Neural cell (in vitro differentiated cells): Measurements from ENCODE around the gene ANKRD33B.

Source experiments
- EP300 ChIP-seq: fragments of 450-650 bp; conservative IDR thresholded peaks from 2 replicates; pipeline ENCODE4 v1.6.1; 2014; ENCODE audit warnings: antibody characterized with exemption, mild to moderate bottlenecking, moderate library complexity; ENCODE audit not compliant: poor library complexity, severe bottlenecking
- EZH2 ChIP-seq: fragments of 200-600, 300-800 bp; shearing (Covaris generic), sonication (generic); IDR thresholded peaks from 2 replicates; pipeline ENCODE4 v1.6.1; 2014; ENCODE audit warnings: antibody characterized with exemption, low read length, borderline replicate concordance, mild to moderate bottlenecking; ENCODE audit not compliant: insufficient read depth, poor library complexity, severe bottlenecking
- POLR2AphosphoS5 ChIP-seq: IDR thresholded peaks from 2 replicates; pipeline ENCODE4 v1.6.1; 2012
- RAD21 ChIP-seq: fragments of 450-650 bp; conservative IDR thresholded peaks from 2 replicates; pipeline ENCODE4 v1.6.1; 2014; ENCODE audit warnings: antibody characterized with exemption, mild to moderate bottlenecking, moderate library complexity
- TF ChIP-seq, protein P1 (sequence below): IDR thresholded peaks from 2 replicates; pipeline ENCODE4 v1.6.1; 2012; ENCODE audit warnings: borderline replicate concordance
- TF ChIP-seq, protein P2 (sequence below): fragments of 450-650 bp; IDR thresholded peaks from 2 replicates; pipeline ENCODE4 v1.5.1; 2014; ENCODE audit warnings: antibody characterized with exemption, mild to moderate bottlenecking, moderate library complexity; ENCODE audit not compliant: poor library complexity, severe bottlenecking

GRCh38 chr5:10552183-10553143 lies 11.4 kb upstream of the ANKRD33B start:
- TF ChIP-seq, protein P1, sequence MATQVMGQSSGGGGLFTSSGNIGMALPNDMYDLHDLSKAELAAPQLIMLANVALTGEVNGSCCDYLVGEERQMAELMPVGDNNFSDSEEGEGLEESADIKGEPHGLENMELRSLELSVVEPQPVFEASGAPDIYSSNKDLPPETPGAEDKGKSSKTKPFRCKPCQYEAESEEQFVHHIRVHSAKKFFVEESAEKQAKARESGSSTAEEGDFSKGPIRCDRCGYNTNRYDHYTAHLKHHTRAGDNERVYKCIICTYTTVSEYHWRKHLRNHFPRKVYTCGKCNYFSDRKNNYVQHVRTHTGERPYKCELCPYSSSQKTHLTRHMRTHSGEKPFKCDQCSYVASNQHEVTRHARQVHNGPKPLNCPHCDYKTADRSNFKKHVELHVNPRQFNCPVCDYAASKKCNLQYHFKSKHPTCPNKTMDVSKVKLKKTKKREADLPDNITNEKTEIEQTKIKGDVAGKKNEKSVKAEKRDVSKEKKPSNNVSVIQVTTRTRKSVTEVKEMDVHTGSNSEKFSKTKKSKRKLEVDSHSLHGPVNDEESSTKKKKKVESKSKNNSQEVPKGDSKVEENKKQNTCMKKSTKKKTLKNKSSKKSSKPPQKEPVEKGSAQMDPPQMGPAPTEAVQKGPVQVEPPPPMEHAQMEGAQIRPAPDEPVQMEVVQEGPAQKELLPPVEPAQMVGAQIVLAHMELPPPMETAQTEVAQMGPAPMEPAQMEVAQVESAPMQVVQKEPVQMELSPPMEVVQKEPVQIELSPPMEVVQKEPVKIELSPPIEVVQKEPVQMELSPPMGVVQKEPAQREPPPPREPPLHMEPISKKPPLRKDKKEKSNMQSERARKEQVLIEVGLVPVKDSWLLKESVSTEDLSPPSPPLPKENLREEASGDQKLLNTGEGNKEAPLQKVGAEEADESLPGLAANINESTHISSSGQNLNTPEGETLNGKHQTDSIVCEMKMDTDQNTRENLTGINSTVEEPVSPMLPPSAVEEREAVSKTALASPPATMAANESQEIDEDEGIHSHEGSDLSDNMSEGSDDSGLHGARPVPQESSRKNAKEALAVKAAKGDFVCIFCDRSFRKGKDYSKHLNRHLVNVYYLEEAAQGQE = no peak
- TF ChIP-seq EP300 (no peak), RAD21 (no peak), EZH2 (no peak), POLR2AphosphoS5 (no peak)
- TF ChIP-seq, protein P2, sequence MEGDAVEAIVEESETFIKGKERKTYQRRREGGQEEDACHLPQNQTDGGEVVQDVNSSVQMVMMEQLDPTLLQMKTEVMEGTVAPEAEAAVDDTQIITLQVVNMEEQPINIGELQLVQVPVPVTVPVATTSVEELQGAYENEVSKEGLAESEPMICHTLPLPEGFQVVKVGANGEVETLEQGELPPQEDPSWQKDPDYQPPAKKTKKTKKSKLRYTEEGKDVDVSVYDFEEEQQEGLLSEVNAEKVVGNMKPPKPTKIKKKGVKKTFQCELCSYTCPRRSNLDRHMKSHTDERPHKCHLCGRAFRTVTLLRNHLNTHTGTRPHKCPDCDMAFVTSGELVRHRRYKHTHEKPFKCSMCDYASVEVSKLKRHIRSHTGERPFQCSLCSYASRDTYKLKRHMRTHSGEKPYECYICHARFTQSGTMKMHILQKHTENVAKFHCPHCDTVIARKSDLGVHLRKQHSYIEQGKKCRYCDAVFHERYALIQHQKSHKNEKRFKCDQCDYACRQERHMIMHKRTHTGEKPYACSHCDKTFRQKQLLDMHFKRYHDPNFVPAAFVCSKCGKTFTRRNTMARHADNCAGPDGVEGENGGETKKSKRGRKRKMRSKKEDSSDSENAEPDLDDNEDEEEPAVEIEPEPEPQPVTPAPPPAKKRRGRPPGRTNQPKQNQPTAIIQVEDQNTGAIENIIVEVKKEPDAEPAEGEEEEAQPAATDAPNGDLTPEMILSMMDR = no peak
